Inferior parietal cortex (tissue), 1 donor: Measurements from ENCODE around the gene SLC17A5.
"Not testable (repeated sequence)": the region's sequence is repeated elsewhere in the genome, so short reads cannot be mapped to it uniquely, and the experiment has no call there.

Experiments
- DNase-seq: peaks from one replicate; pipeline ENCODE4 v3.0.0-alpha.2; 2016; ENCODE audit errors: extremely low spot score

Gene SLC17A5

DNA sequence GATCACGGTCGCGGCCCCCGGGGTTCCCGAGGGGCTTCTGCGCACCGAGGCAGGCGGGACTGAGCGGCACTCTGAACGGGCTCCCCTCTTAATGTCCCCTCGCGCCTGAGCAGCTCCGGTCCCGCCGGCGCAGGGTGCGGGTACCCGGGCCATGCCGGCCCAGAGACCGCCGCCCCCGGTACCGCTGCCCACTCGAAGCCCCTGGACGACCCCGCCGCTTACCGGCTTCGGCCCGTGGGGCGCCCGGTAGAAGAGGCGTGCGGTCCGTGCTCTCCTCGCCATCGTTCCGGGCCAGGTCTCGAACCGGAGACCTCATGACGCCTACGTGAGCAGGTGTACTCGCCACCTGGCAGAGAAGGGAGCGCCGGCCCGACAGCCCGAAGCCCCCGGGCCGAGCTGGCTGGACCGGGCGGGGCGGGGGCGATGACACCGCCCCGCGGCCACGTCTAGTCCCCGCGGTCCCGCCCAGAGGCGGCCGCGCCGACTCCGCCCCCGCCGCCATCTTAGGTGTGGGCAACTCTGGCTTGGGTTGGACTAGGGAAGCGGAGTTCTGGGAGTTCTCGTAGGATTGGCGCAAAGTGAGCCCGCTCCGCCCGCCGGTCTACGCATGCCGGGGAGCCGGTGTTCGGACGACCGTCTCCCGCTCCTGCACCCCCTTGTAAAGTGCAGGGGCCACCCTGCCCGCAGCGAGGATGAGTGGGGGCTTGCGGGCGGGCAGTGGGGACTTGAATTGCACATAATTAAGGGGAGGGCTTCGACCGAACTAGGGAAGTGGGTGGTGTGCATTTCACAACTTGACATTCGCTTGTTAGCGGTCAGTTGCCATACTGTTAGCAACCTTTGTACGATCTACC is at the start of gene SLC17A5:
Gene SLC17A5, minus strand, starts transcription at position 422 of the 854 bp plus-strand sequence. Its CDS starts 106 bp downstream, at position 316.
- DNase-seq = peak; percentile 94

DNA sequence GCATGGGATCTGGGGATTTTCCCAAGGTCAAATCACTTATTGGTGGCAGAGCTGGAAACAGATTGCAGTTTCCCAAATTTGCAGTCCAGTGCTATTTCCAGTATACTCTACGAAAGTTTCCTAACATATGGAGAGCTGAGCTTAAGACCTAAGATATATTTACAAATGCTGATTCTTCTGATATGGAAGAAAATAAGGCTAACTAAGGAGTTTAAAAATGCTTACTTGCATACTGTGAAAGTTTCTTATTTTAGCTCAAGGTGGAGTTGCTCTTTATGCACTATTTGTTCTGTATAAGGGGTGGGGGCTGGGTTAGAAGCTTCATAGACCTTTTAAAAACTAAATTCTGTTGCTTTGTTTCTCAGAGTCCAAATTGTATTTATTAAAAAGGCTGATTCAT is 49.7 kb upstream of the SLC17A5 start:
- DNase-seq = no peak

DNA sequence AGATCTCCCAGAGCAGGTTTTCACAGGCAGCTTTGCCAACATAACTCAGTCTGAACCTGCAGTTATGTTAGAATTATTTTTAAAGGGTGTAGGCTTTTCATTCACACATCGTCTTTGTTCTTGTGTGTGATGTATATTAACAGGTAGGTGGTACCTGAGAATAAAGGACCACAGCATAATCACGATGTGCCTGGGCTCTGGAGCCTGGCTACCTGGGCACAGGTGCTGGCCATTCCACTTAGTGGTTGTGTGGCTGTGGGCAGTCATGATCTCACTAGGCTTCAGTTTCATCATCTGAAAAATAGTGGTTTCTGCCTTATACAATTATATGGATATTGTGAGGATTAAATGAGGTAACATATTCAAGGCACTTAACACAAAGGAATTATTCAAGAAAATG is 48.7 kb upstream of the SLC17A5 start:
- DNase-seq = no peak

GRCh38 chr6:73699676-73700459 is 46.1 kb upstream of the SLC17A5 start:
- DNase-seq = no peak

DNA sequence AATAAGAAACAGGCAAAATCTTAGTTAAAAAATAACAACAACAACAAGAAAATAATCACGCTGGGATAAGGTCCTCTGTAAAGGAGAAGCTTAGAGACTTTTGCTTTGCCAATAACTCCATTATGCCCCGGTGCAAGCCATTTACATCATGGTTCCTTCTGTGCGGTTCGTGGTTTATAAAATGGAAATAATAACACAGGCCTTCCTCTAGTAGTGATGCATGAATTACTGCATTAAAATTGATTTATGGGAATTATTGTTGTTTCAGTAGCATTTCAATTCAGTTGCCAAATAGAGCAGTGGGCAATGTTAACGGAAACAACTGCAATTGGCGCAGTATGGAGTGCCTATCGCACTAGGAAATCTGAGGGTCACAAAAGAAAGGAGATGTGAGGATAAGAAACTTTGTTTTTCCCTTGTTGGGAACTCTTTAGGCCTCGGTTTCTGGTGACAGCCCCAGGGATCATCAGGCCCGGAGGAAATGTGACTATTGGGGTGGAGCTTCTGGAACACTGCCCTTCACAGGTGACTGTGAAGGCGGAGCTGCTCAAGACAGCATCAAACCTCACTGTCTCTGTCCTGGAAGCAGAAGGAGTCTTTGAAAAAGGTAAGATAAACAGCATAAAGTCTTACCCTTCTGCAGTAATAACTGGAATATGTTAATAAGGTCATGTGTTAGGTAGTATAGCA is 43.3 kb upstream of the SLC17A5 start:
- DNase-seq = no peak

GRCh38 chr6:73695619-73696421 is 42.0 kb upstream of the SLC17A5 start, which contains the start of gene CD109:
Gene CD109, plus strand, starts transcription at chr6:73696203. Its CDS starts 13 bp downstream, at chr6:73696216.
- no peak for DNase-seq

GRCh38 chr6:73694711-73695411 is 41.1 kb upstream of the SLC17A5 start:
- peak; percentile 60 for DNase-seq

- no peak for DNase-seq
Observed at GRCh38 chr6:73691512-73691911, 37.7 kb upstream of the SLC17A5 start.

DNA sequence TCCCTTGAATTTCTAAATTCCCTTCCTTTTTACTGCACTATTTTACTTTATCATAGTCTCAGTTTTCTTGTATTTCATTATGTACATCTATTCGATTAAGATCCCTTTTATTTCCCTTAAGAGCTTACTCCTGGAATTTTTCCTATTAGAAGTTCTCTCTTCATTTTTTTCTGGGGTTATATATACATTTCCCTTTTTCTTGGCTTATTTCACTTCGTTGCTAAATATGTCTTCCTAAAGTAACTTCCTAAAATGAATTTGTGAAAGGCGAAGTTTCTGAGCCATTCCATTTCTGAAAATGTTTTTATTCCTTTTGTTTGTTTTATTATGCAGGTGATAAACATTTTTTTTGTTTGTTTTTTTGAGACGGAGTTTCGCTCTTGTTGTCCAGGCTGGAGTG is 36.3 kb upstream of the SLC17A5 start:
- DNase-seq = no peak

- no peak for DNase-seq
Observed at GRCh38 chr6:73688351-73688750, 34.6 kb upstream of the SLC17A5 start.

DNA sequence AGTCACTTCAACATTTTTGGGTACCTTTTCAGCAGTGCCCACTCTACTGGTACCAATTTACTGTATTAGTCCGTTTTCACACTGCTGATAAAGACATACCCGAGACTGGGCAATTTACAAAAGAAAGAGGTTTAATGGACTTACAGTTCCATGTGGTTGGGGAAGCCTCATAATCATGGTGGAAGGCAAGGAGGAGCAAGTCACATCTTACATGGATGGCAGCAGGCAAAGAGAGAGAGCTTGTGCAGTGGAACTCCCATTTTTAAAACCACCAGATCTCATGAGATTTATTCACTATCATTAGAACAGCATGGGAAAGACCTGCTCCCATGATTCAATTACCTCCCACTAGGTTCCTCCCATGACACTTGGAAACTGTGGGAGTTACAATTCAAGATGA is 29.8 kb upstream of the SLC17A5 start:
- not testable (repeated sequence) for DNase-seq

DNA sequence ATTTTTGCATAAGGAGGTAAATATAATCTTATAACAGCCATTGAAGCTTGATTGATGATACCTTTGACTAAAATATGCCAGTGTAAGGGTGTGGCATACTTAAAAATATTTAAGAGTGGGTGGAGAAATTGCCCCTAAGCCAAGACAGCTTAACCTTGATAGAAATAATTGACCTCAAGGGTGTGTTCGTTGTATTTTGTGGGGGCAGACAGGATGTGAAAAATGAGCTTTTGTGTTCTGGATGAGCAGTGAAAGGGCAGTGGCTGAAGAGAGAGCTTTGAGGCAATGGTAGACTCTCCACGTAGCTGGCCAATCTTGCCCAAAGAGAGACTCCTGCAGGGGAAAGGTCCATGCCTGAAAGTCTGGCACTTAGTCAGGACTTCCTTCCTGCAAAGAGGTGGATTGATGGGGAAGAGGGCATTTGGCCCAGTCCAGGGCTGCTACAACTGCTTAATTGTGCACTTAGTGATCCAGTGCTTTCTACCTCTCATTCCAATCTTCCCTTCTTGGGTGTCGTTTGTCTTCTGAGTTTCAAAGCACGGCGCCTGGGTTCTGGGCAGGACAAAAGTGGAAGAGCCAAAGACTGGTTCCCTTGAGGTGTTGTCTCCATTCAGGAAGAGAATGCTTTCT is 26.6 kb upstream of the SLC17A5 start:
- DNase-seq = no peak

DNA sequence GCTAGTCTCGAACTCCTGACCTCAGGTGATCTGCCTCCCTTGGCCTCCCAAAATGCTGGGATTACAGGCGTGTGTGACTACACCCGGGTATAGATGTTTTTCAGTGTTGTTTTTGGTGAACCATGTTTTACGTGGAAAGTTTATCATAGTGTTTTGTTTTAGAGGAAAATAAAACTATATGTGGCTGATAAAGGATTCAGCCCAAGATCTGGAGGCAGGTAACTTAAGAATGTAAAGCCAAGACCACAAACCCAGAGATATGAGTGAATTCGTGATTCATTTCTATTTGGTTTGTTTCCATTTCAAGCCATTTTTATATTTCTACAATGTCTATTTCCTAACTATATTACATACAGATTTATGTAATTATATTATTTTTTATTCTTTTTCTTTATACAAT is 26.1 kb upstream of the SLC17A5 start:
- DNase-seq = not testable (repeated sequence)

- no peak for DNase-seq
Observed at GRCh38 chr6:73679009-73679408, 25.2 kb upstream of the SLC17A5 start.

GRCh38 chr6:73675466-73676098 is 21.8 kb upstream of the SLC17A5 start:
- DNase-seq = peak; percentile 95

- no peak for DNase-seq
Observed at GRCh38 chr6:73671911-73672685, 18.3 kb upstream of the SLC17A5 start.

DNA sequence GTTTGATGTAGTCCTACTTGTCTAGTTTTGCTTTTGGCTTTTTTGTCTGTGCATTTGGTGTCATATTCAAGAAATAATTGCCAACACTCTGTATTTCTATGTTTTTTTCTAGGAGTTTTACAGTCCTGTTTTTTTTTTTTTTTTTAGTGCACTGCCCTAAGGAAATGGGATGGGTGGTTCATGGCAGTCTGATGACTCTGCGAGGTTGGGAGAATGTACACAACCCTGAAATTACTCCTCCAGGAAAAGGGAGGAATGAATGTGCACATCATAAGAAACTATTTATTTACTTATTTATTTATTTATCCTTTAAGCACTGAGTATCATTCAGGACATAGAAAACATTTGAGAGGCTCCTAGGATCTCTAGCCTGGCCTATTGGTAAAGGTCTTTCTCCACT is 15.2 kb upstream of the SLC17A5 start:
- DNase-seq = no peak

DNA sequence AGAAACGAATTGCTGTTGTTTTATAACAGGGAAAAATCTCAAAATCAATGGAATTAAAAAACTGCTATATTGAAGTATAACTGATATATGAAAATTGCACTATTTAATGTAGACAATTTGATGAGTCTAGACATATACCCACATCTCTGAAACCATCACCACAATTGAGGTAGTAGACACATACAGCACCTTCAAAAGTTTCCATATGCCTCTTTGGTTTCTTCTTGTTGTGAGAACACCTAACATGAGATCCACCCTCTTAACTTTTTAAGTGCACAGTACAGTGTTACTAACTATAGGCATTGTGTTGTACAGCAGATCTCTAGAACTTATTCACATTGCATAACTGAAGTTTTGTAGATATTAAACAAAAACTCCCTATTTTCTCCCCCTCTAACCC is 14.0 kb upstream of the SLC17A5 start:
- no peak for DNase-seq

GRCh38 chr6:73666393-73666792 is 12.6 kb upstream of the SLC17A5 start:
- no peak for DNase-seq
